ENCODE measurements around the gene GDA. TPM values are rescaled to one million over a fixed set of nuclear protein-coding genes. Genes with fewer than 3 reads are reported as not detected.

The GDA gene
- total RNA-seq, 4 donors from 2014 or later: 4.8 to 26.6 TPM; not detected in 2

- Histone ChIP-seq H3K36me3 (no peaks in the 10 kb centered on the region), H3K9me3 (no peaks in the 10 kb centered on the region), H3K27me3 (no peaks in the 10 kb centered on the region), H3K4me3 (no peak overlapping the region), H3K27ac (no peak overlapping the region), H3K4me1 (no peaks in the 10 kb centered on the region)
- intact Hi-C loops (cut with DNase I; ENCODE audit: low total_unique reads): no loop called here
- DNase-seq: no peak
- no peak for TF ChIP-seq POLR2A (IDR thresholded peaks at IDR 0.05)
- TF ChIP-seq CTCF (IDR thresholded peaks at IDR 0.05): no peak
Measured at GRCh38 chr9:72228282-72228681, 79.0 kb downstream of the GDA start.

- no peaks in the 10 kb centered on the region for H3K9me3 ChIP-seq
- no peaks in the 10 kb centered on the region for H3K36me3 ChIP-seq
- TF ChIP-seq POLR2A (IDR thresholded peaks at IDR 0.05) (no peak), CTCF (IDR thresholded peaks at IDR 0.05) (no peak)
- no peak overlapping the region for H3K27ac ChIP-seq
- no peak for DNase-seq
- intact Hi-C loops (cut with DNase I; ENCODE audit: low total_unique reads): no loop called here
- H3K4me3 ChIP-seq: no peak overlapping the region
- no peaks in the 10 kb centered on the region for H3K27me3 ChIP-seq
- no peaks in the 10 kb centered on the region for H3K4me1 ChIP-seq
Measured at GRCh38 chr9:72232778-72233177, 83.5 kb downstream of the GDA start.

- no peak overlapping the region for H3K4me3 ChIP-seq
- no peak overlapping the region for H3K27ac ChIP-seq
- TF ChIP-seq POLR2A (IDR thresholded peaks at IDR 0.05) (no peak), CTCF (IDR thresholded peaks at IDR 0.05) (no peak)
- H3K27me3 ChIP-seq: no peaks in the 10 kb centered on the region
- DNase-seq: no peak
- H3K36me3 ChIP-seq: no peaks in the 10 kb centered on the region
- no peaks in the 10 kb centered on the region for H3K9me3 ChIP-seq
- intact Hi-C loops (cut with DNase I; ENCODE audit: low total_unique reads): no loop called here
- H3K4me1 ChIP-seq: no peaks in the 10 kb centered on the region
Measured at GRCh38 chr9:72247549-72247948, 98.3 kb downstream of the GDA start.

GRCh38 chr9:72251589-72251988 is 102.3 kb downstream of the GDA start:
- no peaks in the 10 kb centered on the region for H3K4me1 ChIP-seq
- DNase-seq: no peak
- H3K9me3 ChIP-seq: no peaks in the 10 kb centered on the region
- intact Hi-C loops (cut with DNase I; ENCODE audit: low total_unique reads): no loop called here
- no peaks in the 10 kb centered on the region for H3K27me3 ChIP-seq
- H3K27ac ChIP-seq: no peak overlapping the region
- no peak overlapping the region for H3K4me3 ChIP-seq
- TF ChIP-seq POLR2A (IDR thresholded peaks at IDR 0.05) (no peak), CTCF (IDR thresholded peaks at IDR 0.05) (no peak)
- no peaks in the 10 kb centered on the region for H3K36me3 ChIP-seq

GRCh38 chr9:72254901-72255545 is 105.8 kb downstream of the GDA start:
- Histone ChIP-seq H3K4me1 (no peaks in the 10 kb centered on the region), H3K9me3 (no peaks in the 10 kb centered on the region), H3K36me3 (no peaks in the 10 kb centered on the region), H3K4me3 (no peak overlapping the region), H3K27ac (no peak overlapping the region), H3K27me3 (no peaks in the 10 kb centered on the region)
- intact Hi-C loops (cut with DNase I; ENCODE audit: low total_unique reads): no loop called here
- TF ChIP-seq CTCF (IDR thresholded peaks at IDR 0.05): no peak
- TF ChIP-seq POLR2A (IDR thresholded peaks at IDR 0.05): no peak
- DNase-seq: no peak

Measured in uterus (tissue), 4 donors.